Endothelial cell of umbilical vein (primary cell): Measurements from ENCODE around the gene SLC35A4. TPM values are rescaled to one million over a fixed set of nuclear protein-coding genes. Genes with fewer than 3 reads are reported as not detected.

ENCODE experiments used
- BruUV-seq: library from RNA; stranded (reverse); fragments of 400-500 nt; replicated peaks from 2 replicates; lab custom pipeline; 2021; lab: Mats Ljungman, UMichigan
- CTCF ChIA-PET: fragments of 300-600, 350-600 bp; sonication (Branson Sonifier 250); formaldehyde crosslinking; loops from one replicate; lab custom pipeline; 2021; ENCODE audit warnings: antibody characterized with exemption, inconsistent platforms; lab: Charles Lee
- POLR2A ChIA-PET: fragments of 300-600, 350-600 bp; sonication (Branson Sonifier 250); formaldehyde crosslinking; loops from one replicate; lab custom pipeline; 2021; ENCODE audit warnings: antibody characterized with exemption, inconsistent platforms; lab: Charles Lee
- DNase-seq: peaks from one replicate; pipeline ENCODE4 v3.0.0-alpha.2; 2011; ENCODE audit warnings: low read depth, low spot score
- FAIRE-seq: peaks from 2 replicates; lab custom pipeline; 2011; peaks lifted over from hg19 to GRCh38; lab: Jason Lieb, UNC
- H2AFZ ChIP-seq: 2 replicates; pipeline ENCODE4 v1.6.0; 2012; ENCODE audit warnings: low read depth, low read length, control low read depth, inconsistent platforms
- H3K27ac ChIP-seq: 2 replicates; pipeline ENCODE4 v1.5.1; 2011; ENCODE audit warnings: low read depth, mild to moderate bottlenecking, control low read depth, low read length, moderate library complexity; ENCODE audit not compliant: insufficient read depth
- H3K27me3 ChIP-seq, 2 experiments: 2 replicates each; pipeline versions ENCODE4 v1.6.0 to v1.6.1; 2011; ENCODE audit warnings: low read length in 2 of 2, mixed read lengths in 1 of 2; ENCODE audit not compliant: control insufficient read depth in 2 of 2, insufficient read depth in 2 of 2
- H3K36me3 ChIP-seq, 2 experiments: 2 replicates in 1 of 2; 3 replicates in 1 of 2; pipeline ENCODE4 v1.5.1; 2011; ENCODE audit warnings: low read length in 2 of 2, mild to moderate bottlenecking in 1 of 2, moderate library complexity in 1 of 2; ENCODE audit not compliant: control insufficient read depth in 2 of 2, insufficient read depth in 2 of 2; ENCODE audit errors: extremely low read depth in 1 of 2
- H3K4me1 ChIP-seq: 3 replicates; pipeline ENCODE4 v1.5.1; 2011; ENCODE audit warnings: mild to moderate bottlenecking, low read length; ENCODE audit not compliant: control insufficient read depth, insufficient read depth; ENCODE audit errors: extremely low read depth
- H3K4me2 ChIP-seq: 2 replicates; pipeline ENCODE4 v1.6.1; 2011; ENCODE audit warnings: low read length, control low read depth, mixed read lengths; ENCODE audit not compliant: insufficient read depth
- H3K4me3 ChIP-seq, 3 experiments: fragments of 200-600 bp in 1 of 3; sonication (generic), shearing (Covaris generic) in 1 of 3; replicated peaks in 1 of 3; 2 replicates each; pipeline ENCODE4 v1.5.1; 2011 to 2016; ENCODE audit warnings: control low read depth in 3 of 3, low read length in 3 of 3, mild to moderate bottlenecking in 2 of 3, inconsistent platforms in 1 of 3, low read depth in 1 of 3, moderate library complexity in 1 of 3; ENCODE audit not compliant: insufficient read depth in 1 of 3
- H3K79me2 ChIP-seq: 2 replicates; pipeline ENCODE4 v1.6.0; 2012; ENCODE audit warnings: low read length, inconsistent platforms; ENCODE audit not compliant: control insufficient read depth, insufficient read depth
- H3K9ac ChIP-seq: replicated peaks from 2 replicates; pipeline ENCODE3; 2011; ENCODE audit warnings: low read length, control low read depth; ENCODE audit not compliant: insufficient read depth; ENCODE audit errors: extremely low read depth
- H3K9me1 ChIP-seq: replicated peaks from 3 replicates; pipeline ENCODE4 v1.6.0; 2011; ENCODE audit warnings: mild to moderate bottlenecking, low read length; ENCODE audit not compliant: control insufficient read depth, insufficient read depth; ENCODE audit errors: extremely low read depth
- H3K9me3 ChIP-seq: replicated peaks from 2 replicates; pipeline ENCODE4 v1.5.1; 2012; ENCODE audit warnings: low read length, inconsistent platforms; ENCODE audit not compliant: control insufficient read depth, insufficient read depth
- H4K20me1 ChIP-seq: replicated peaks from 2 replicates; pipeline ENCODE3; 2011; ENCODE audit warnings: mild to moderate bottlenecking, low read length; ENCODE audit not compliant: control insufficient read depth, insufficient read depth; ENCODE audit errors: extremely low read depth
- EZH2 ChIP-seq: IDR thresholded peaks from 2 replicates; pipeline ENCODE4 v1.6.1; 2012; ENCODE audit warnings: borderline replicate concordance, low read depth, mild to moderate bottlenecking, moderate library complexity, low read length, inconsistent platforms; ENCODE audit not compliant: severe bottlenecking
- FOS ChIP-seq: IDR thresholded peaks from 2 replicates; pipeline ENCODE4 v1.6.1; 2011; ENCODE audit warnings: mild to moderate bottlenecking, low read length, moderate library complexity, borderline replicate concordance; ENCODE audit not compliant: insufficient read depth
- GATA2 ChIP-seq: IDR thresholded peaks from 2 replicates; pipeline ENCODE4 v1.7.0; 2011; ENCODE audit warnings: low read depth, mild to moderate bottlenecking, moderate library complexity, mixed read lengths, low read length; ENCODE audit not compliant: insufficient read length, insufficient read depth
- JUN ChIP-seq: IDR thresholded peaks from 2 replicates; pipeline ENCODE4 v1.6.1; 2011; ENCODE audit warnings: borderline replicate concordance, low read depth; ENCODE audit not compliant: insufficient read length, insufficient read depth
- MYC ChIP-seq: IDR thresholded peaks from one replicate; pipeline ENCODE4 v1.6.1; 2011; ENCODE audit warnings: mild to moderate bottlenecking, low read depth, low read length
- POLR2A ChIP-seq: IDR thresholded peaks from 2 replicates; pipeline ENCODE4 v1.6.1; 2012; ENCODE audit warnings: low read depth, mild to moderate bottlenecking, control low read depth, low read length
- POLR2AphosphoS5 ChIP-seq: IDR thresholded peaks from 2 replicates; pipeline ENCODE4 v1.6.1; 2012; ENCODE audit warnings: low read depth, mild to moderate bottlenecking, control low read depth, low read length, moderate library complexity; ENCODE audit not compliant: insufficient read depth
- dilution Hi-C: fragments of 300-500 bp; cut with MboI; formaldehyde crosslinking; loops from one replicate; pipeline ENCODE4 v1.15.0; 2019; ENCODE audit warnings: low sequenced_read_pairs; ENCODE audit not compliant: extremely low pct_ligation_motif_present
- intact Hi-C: fragments of 100-400 bp; cut with micrococcal nuclease; formaldehyde crosslinking; loops from one replicate; pipeline ENCODE4 v1.10.0; 2022
- polyA plus RNA-seq, 4 experiments: library from polyadenylated mRNA; depleted of rRNA in 3 of 4; stranded (reverse) in 3 of 4; unstranded in 1 of 4; fragments of >200 nt; gene quantifications; 2 replicates each; pipeline versions ENCODE4 v1.2.1 to v1.2.3, GENCODE V29; 2011 to 2012; ENCODE audit warnings: missing spikeins in 1 of 4
- total RNA-seq: library from RNA; stranded (reverse); gene quantifications from 2 replicates; pipeline ENCODE4 v1.2.3, GENCODE V29; 2021
- TF ChIP-seq, protein P1 (sequence below), 2 donors: IDR thresholded peaks; 1 replicate in 1 of 2; 2 replicates in 1 of 2; pipeline ENCODE4 v1.5.1; 2011; ENCODE audit warnings: low read length in 2 of 2, mild to moderate bottlenecking in 2 of 2, moderate library complexity in 2 of 2, control low read depth in 1 of 2, inconsistent platforms in 1 of 2, low read depth in 1 of 2; ENCODE audit not compliant: insufficient read depth in 1 of 2; ENCODE audit errors: extremely low read depth in 1 of 2
- TF ChIP-seq, protein P2 (sequence below): IDR thresholded peaks from 2 replicates; pipeline ENCODE4 v1.6.1; 2011; ENCODE audit not compliant: insufficient read depth, insufficient read length

Gene SLC35A4
- total and polyA plus RNA-seq, 2 donors (not counting 3 experiments of a cell fraction or from before 2014, with no cell fraction given), result 65.6 to 118 TPM

DNA sequence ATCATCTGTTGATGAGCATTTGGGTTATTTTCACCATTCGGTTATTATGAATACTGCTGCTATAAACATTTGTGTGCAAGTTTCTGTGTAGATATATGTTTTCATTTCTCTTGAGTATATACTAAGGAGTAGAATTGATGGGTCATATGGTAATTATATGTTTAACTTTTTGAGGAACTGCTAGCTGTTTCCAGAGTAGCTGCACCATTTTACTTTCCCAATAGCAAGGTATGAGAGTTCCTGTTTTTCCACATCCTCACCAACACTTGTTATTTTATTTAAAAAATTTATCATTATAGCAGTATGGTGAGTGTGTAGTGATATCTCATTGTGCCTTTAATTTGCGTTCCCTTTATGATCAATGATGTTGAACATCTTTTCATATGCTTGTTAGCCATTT, 39.1 kb downstream of the SLC35A4 start:
- no peak overlapping the region for H3K4me2 ChIP-seq
- H3K27ac ChIP-seq, result no peak overlapping the region
- no peak overlapping the region for H3K9ac ChIP-seq
- peaks cover under 1% of the 10 kb centered on the region for H3K4me1 ChIP-seq
- H3K9me3 ChIP-seq, result no peaks in the 10 kb centered on the region
- ChIA-PET POLR2A (no interaction called here), CTCF (no interaction called here)
- H2AFZ ChIP-seq, result no peak overlapping the region
- intact Hi-C loops, result no loop called here
- H3K4me3 ChIP-seq, result no peak overlapping the region
- no peak for TF ChIP-seq POLR2A
- no peak for TF ChIP-seq POLR2AphosphoS5
- no peak for TF ChIP-seq MYC
- no peak for TF ChIP-seq JUN
- TF ChIP-seq, protein P1, sequence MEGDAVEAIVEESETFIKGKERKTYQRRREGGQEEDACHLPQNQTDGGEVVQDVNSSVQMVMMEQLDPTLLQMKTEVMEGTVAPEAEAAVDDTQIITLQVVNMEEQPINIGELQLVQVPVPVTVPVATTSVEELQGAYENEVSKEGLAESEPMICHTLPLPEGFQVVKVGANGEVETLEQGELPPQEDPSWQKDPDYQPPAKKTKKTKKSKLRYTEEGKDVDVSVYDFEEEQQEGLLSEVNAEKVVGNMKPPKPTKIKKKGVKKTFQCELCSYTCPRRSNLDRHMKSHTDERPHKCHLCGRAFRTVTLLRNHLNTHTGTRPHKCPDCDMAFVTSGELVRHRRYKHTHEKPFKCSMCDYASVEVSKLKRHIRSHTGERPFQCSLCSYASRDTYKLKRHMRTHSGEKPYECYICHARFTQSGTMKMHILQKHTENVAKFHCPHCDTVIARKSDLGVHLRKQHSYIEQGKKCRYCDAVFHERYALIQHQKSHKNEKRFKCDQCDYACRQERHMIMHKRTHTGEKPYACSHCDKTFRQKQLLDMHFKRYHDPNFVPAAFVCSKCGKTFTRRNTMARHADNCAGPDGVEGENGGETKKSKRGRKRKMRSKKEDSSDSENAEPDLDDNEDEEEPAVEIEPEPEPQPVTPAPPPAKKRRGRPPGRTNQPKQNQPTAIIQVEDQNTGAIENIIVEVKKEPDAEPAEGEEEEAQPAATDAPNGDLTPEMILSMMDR (IDR thresholded peaks at IDR 0.05; ENCODE audit: extremely low read depth in 1 of 2, insufficient read depth in 1 of 2, low read depth in 1 of 2, low read length in 2 of 2), result no peak
- no peak for TF ChIP-seq FOS
- TF ChIP-seq GATA2, result no peak
- TF ChIP-seq EZH2, result no peak
- TF ChIP-seq, protein P2, sequence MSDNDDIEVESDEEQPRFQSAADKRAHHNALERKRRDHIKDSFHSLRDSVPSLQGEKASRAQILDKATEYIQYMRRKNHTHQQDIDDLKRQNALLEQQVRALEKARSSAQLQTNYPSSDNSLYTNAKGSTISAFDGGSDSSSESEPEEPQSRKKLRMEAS, result no peak
- no peaks in the 10 kb centered on the region for H3K27me3 ChIP-seq
- BruUV-seq, result no TSS peak
- DNase-seq (no peak), FAIRE-seq (no peak)
- dilution Hi-C loops, result no loop called here
- no peaks in the 10 kb centered on the region for H4K20me1 ChIP-seq
- H3K9me1 ChIP-seq, result no peaks in the 10 kb centered on the region
- no peaks in the 10 kb centered on the region for H3K79me2 ChIP-seq
- H3K36me3 ChIP-seq, result no peaks in the 10 kb centered on the region
